CD4-positive, alpha-beta memory T cell (primary cell): ENCODE results near the gene RAB3IL1. TPM values are rescaled to one million over a fixed set of nuclear protein-coding genes. Genes with fewer than 3 reads are reported as not detected.

Experiments used
- CTCF ChIA-PET: fragments of 350-600 bp; sonication (Branson Sonifier 250); formaldehyde crosslinking; loops from one replicate; lab custom pipeline; 2021; ENCODE audit warnings: inconsistent platforms; ENCODE audit not compliant: partially characterized antibody; lab: Charles Lee
- POLR2A ChIA-PET: fragments of 350-600 bp; sonication (Branson Sonifier 250); formaldehyde crosslinking; loops from one replicate; lab custom pipeline; 2021; ENCODE audit not compliant: partially characterized antibody; lab: Charles Lee
- DNase-seq, 5 donors: peaks; one replicate each; pipeline versions ENCODE4 v3.0.0 to v3.0.0-alpha.2; 2020 to 2022; ENCODE audit warnings: mixed read lengths in 1 of 5
- H3K27ac ChIP-seq: one replicate; pipeline ENCODE4 v1.7.0; 2013; ENCODE audit warnings: low read depth, low read length
- H3K27me3 ChIP-seq: 2 replicates; pipeline ENCODE4 v1.7.0; 2013; ENCODE audit warnings: mild to moderate bottlenecking, low read length, moderate library complexity; ENCODE audit not compliant: insufficient read depth
- H3K36me3 ChIP-seq: 2 replicates; pipeline ENCODE4 v1.7.0; 2013; ENCODE audit warnings: mild to moderate bottlenecking, low read length, moderate library complexity; ENCODE audit not compliant: insufficient read depth
- H3K4me1 ChIP-seq: 2 replicates; pipeline ENCODE4 v1.7.0; 2013; ENCODE audit warnings: mild to moderate bottlenecking, low read length, moderate library complexity; ENCODE audit not compliant: insufficient read depth
- H3K4me3 ChIP-seq, 2 donors: one replicate each; pipeline ENCODE4 v1.7.0; 2013; ENCODE audit warnings: low read length in 2 of 2, mild to moderate bottlenecking in 1 of 2
- H3K9me3 ChIP-seq, 2 donors: one replicate each; pipeline ENCODE4 v1.7.0; 2013; ENCODE audit warnings: low read length in 2 of 2, control low read depth in 1 of 2; ENCODE audit not compliant: control insufficient read depth in 1 of 2
- H3K27ac Mint-ChIP-seq, 7 donors: one replicate each; pipeline ENCODE4 v1.8.0; 2020 to 2021; ENCODE audit warnings: mixed read lengths in 7 of 7, mild to moderate bottlenecking in 6 of 7, inconsistent platforms in 3 of 7, moderate library complexity in 3 of 7
- H3K27me3 Mint-ChIP-seq, 2 donors: one replicate each; pipeline ENCODE4 v1.8.0; 2020 to 2021; ENCODE audit warnings: mixed read lengths in 2 of 2
- H3K36me3 Mint-ChIP-seq, 2 donors: one replicate each; pipeline ENCODE4 v1.8.0; 2020 to 2021; ENCODE audit warnings: mixed read lengths in 2 of 2, inconsistent platforms in 1 of 2, mild to moderate bottlenecking in 1 of 2
- H3K4me1 Mint-ChIP-seq, 4 donors: one replicate each; pipeline ENCODE4 v1.8.0; 2020 to 2021; ENCODE audit warnings: mixed read lengths in 4 of 4, mild to moderate bottlenecking in 1 of 4
- H3K4me3 Mint-ChIP-seq, 8 donors: one replicate each; pipeline ENCODE4 v1.8.0; 2020 to 2021; ENCODE audit warnings: mixed read lengths in 8 of 8, mild to moderate bottlenecking in 7 of 8, moderate library complexity in 6 of 8, inconsistent platforms in 3 of 8
- H3K9me3 Mint-ChIP-seq, 8 donors: one replicate each; pipeline ENCODE4 v1.8.0; 2020 to 2021; ENCODE audit warnings: mixed read lengths in 8 of 8, mild to moderate bottlenecking in 5 of 8, inconsistent platforms in 3 of 8, moderate library complexity in 1 of 8
- intact Hi-C: fragments of 100-400 bp; cut with micrococcal nuclease; formaldehyde crosslinking; loops from one replicate; pipeline ENCODE4 v1.15.1; 2023
- polyA plus RNA-seq, 2 donors: library from polyadenylated mRNA; unstranded; fragments of 300-500 nt; fragmentation: Illumina TruSeq; gene quantifications; one replicate each; pipeline ENCODE4 v1.2.3, GENCODE V29; 2021
- total RNA-seq, 2 experiments: library from RNA; stranded (reverse); gene quantifications; one replicate each; pipeline ENCODE4 v1.2.3, GENCODE V29; 2021

Gene RAB3IL1
- total and polyA plus RNA-seq, 4 experiments from 2014 or later, result 0.44 to 0.53 TPM; not detected in 2

DNA sequence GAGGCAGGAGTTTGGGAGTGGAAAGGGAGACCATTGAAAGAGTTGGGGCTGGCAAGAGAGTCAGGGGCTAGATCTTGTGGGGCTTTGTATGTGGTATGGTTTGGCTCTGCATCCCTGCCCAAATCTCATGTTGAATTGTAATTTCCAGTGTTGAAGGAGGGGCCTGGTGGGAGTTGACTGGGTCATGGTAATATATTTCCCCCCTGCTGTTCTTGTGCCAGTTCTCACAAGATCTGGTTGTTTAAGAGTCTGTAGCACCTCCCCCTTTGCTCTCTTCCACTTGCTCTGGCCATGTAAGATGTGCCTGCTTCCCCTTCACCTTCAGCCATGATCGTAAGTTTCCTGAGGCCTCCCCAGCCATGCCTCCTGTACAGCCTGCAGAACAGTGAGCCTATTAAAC lies 10.1 kb upstream of the RAB3IL1 start:
- Mint-ChIP-seq H3K9me3 (peaks cover 0 to 4% (median 0%) of the 10 kb centered on the region in 8 donors), H3K4me1 (no peaks in the 10 kb centered on the region), H3K4me3 (no peak overlapping the region), H3K36me3 (peaks cover 0 to 5% of the 10 kb centered on the region in 2 donors), H3K27me3 (peaks cover 8 to 11% of the 10 kb centered on the region in 2 donors), H3K27ac (no peak overlapping the region)
- ChIA-PET POLR2A (no interaction called here), CTCF (no interaction called here)
- no peak for DNase-seq
- Histone ChIP-seq H3K36me3 (no peaks in the 10 kb centered on the region), H3K27me3 (no peaks in the 10 kb centered on the region), H3K9me3 (no peaks in the 10 kb centered on the region), H3K4me3 (no peak overlapping the region), H3K4me1 (no peaks in the 10 kb centered on the region), H3K27ac (no peak overlapping the region)
- intact Hi-C loops, result no loop called here

DNA sequence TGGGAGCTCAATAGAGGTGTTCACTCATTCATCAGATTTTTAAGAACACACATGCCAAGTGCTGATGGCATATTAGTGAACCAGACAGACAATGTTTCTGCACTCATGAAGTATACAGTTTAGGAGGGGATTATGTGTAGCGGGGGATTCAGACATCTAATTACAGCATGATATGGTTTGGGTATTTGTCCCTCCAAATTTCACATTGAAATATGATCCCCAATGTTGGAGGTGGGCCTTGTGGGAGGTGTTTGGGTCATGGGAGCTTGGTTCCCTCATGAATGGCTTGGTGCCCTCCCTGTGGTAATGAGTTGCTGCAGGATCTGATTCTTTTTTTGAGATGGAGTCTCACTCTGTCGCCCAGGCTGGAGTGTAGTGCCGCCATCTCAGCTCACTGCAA lies 8.9 kb upstream of the RAB3IL1 start:
- peaks cover 7 to 11% of the 10 kb centered on the region in 2 donors for H3K27me3 Mint-ChIP-seq

DNA sequence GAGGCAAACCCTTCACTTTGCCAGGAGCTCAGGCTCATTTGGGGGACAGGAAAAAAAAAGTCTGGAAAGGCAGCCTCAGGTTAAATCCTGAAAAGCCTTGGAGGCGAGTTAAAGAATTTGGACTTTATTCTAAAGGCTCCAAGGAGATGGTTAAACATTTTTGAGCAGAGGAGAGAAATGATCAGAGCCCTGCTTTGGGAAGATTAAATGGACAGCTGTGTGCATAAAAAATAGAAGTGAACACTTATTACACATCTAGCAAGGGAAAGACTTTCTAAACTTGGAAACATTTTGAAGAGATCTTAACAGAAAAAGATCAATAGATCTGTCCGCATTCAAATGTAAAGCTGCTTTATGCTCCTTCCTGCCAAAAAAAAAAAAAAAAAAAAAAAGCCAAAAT lies 8.4 kb upstream of the RAB3IL1 start:
- H3K36me3 ChIP-seq, result no peaks in the 10 kb centered on the region
- POLR2A ChIA-PET, result no interaction called here
- CTCF ChIA-PET, result interaction anchor here (1.8 kb wide), 1 partner anchor 28 kb away, joined by 3 read pairs; no protein-coding TSS in a partner anchor
- no peak overlapping the region for H3K27ac Mint-ChIP-seq
- H3K9me3 Mint-ChIP-seq, result peaks cover 0 to 2% (median 0%) of the 10 kb centered on the region in 8 donors
- peaks cover 6 to 9% of the 10 kb centered on the region in 2 donors for H3K27me3 Mint-ChIP-seq
- intact Hi-C loops, result no loop called here
- H3K36me3 Mint-ChIP-seq, result no peaks in the 10 kb centered on the region
- no peaks in the 10 kb centered on the region for H3K9me3 ChIP-seq
- H3K27me3 ChIP-seq, result no peaks in the 10 kb centered on the region
- no peak for DNase-seq
- no peak overlapping the region for H3K4me3 ChIP-seq
- H3K4me1 Mint-ChIP-seq, result no peaks in the 10 kb centered on the region
- H3K27ac ChIP-seq, result no peak overlapping the region
- no peaks in the 10 kb centered on the region for H3K4me1 ChIP-seq
- H3K4me3 Mint-ChIP-seq, result peak overlapping the region in 1 of 8 donors; percentile 33

More for the DNA sequence above, 8.9 kb upstream of the RAB3IL1 start:
- Mint-ChIP-seq H3K36me3 (peaks cover 0 to under 1% of the 10 kb centered on the region in 2 donors), H3K9me3 (peaks cover 0 to 2% (median 0%) of the 10 kb centered on the region in 8 donors), H3K4me3 (no peak overlapping the region), H3K4me1 (no peaks in the 10 kb centered on the region), H3K27ac (no peak overlapping the region)
- intact Hi-C loops, result no loop called here
- no peak for DNase-seq
- no peaks in the 10 kb centered on the region for H3K4me1 ChIP-seq
- POLR2A ChIA-PET, result no interaction called here
- no peaks in the 10 kb centered on the region for H3K9me3 ChIP-seq
- H3K27ac ChIP-seq, result no peak overlapping the region
- H3K36me3 ChIP-seq, result no peaks in the 10 kb centered on the region
- no peaks in the 10 kb centered on the region for H3K27me3 ChIP-seq
- no peak overlapping the region for H3K4me3 ChIP-seq
- CTCF ChIA-PET, result interaction anchor here (1.8 kb wide), 1 partner anchor 28 kb away, joined by 3 read pairs; no protein-coding TSS in a partner anchor

DNA sequence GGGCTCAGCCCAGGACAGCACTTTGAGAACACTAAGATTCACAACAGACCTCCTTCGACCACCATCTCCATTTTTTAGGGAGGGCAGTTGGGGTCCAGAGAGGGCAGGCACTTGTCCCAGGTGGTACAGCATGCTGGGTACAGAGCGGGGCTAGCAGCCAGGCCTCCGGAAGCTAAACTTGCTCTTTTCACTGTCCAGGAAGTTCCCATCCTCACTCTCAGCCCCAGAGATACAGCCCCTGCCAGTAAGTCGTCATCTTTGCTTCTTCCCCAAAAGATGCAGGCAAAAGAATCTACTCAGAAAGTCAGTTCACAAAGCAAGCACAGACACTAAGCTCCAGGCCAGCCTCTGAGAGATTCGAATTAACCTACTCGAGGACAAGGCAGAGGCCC lies 6.7 kb upstream of the RAB3IL1 start:
- Mint-ChIP-seq H3K4me3 (no peak overlapping the region), H3K4me1 (no peaks in the 10 kb centered on the region), H3K36me3 (no peaks in the 10 kb centered on the region), H3K9me3 (no peaks in the 10 kb centered on the region), H3K27me3 (peaks cover 13 to 20% of the 10 kb centered on the region in 2 donors), H3K27ac (no peak overlapping the region)
- Histone ChIP-seq H3K27ac (no peak overlapping the region), H3K4me1 (no peaks in the 10 kb centered on the region), H3K27me3 (no peaks in the 10 kb centered on the region), H3K9me3 (no peaks in the 10 kb centered on the region), H3K4me3 (no peak overlapping the region), H3K36me3 (no peaks in the 10 kb centered on the region)
- intact Hi-C loops, result no loop called here
- DNase-seq, result no peak
- ChIA-PET POLR2A (no interaction called here), CTCF (interaction anchor here (1.0 to 1.2 kb wide), 2 partner anchors 13 to 158 kb away, joined by 4 to 5 read pairs; no protein-coding TSS in a partner anchor)

DNA sequence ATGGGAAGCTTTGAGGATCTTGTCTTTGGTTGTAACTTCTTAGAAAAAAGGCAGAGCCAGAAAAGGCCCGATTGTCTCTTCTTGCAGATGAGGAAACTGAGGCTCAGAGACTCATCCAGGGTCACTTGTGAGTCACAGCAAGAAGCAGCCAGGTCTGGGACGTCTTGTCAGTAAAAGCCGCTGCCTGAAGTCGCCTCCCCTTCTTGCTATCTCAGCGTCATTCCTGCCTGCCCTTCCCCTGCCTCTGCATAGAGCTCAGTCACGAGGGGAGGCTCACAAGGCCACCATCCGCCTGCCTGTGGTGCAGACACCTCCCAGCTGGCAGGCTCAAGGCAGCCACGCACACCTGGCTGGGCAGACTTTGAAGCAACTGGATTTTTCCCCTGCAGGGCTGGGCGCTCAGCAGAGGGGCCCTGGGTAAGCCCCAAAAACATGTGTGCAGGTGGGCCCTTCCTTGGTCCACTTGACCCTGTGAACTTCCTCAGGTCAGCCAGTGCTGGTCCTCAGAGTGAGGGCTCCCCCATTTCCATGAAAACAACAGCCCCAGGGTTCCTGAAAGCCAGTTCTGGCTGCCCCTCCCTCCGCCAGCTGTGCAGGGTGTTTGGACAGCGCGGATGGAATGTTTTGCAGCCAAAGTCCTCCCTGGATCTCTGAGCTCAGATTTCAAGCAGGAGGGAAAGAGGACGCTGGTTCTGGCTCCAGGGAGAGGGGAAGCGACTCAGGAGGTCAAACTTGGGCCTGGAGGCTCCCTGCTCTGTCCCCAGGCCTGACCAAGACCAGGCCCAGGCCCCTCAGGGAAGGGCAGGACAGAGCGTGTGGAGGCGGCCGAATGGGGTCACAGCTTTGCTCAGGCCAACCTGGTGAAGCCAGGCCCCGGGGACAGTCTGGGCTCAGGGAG lies 6.0 kb upstream of the RAB3IL1 start:
- Mint-ChIP-seq H3K4me1 (peaks cover 0 to 1% (median under 1%) of the 10 kb centered on the region in 4 donors), H3K4me3 (no peak overlapping the region), H3K9me3 (no peaks in the 10 kb centered on the region), H3K36me3 (no peaks in the 10 kb centered on the region), H3K27me3 (peaks cover 16 to 26% of the 10 kb centered on the region in 2 donors), H3K27ac (peak overlapping the region in 1 of 7 donors; percentile 29)
- intact Hi-C loops, result no loop called here
- POLR2A ChIA-PET, result no interaction called here
- no peak for DNase-seq
- Histone ChIP-seq H3K27ac (no peak overlapping the region), H3K27me3 (peaks cover 2% of the 10 kb centered on the region), H3K4me1 (no peaks in the 10 kb centered on the region), H3K36me3 (no peaks in the 10 kb centered on the region), H3K4me3 (no peak overlapping the region), H3K9me3 (no peaks in the 10 kb centered on the region)
- CTCF ChIA-PET, result interaction anchor here (1.2 kb wide), 1 partner anchor 159 kb away, joined by 5 read pairs; no protein-coding TSS in a partner anchor

DNA sequence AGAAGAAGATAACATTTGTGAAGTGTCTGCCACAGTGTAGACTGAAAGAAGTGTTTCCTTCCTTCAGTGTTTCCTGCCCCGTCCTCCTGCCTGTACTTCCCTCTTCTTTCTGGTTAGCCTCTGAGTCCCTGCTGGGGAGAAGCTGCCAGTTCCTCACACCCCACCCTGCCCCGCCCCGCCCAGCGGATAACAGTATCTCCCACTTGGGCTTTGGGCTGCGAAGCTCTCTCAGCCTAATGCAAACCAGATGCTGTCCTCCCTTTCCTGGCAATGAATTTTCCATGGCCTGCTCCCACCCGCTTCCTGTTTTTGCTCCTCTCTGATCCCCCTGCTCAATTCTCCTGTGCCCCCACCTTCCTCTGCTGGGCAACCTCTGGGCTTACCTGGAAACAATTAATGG lies 5.2 kb upstream of the RAB3IL1 start:
- intact Hi-C loops, result no loop called here
- Mint-ChIP-seq H3K27ac (no peak overlapping the region), H3K27me3 (peaks cover 24 to 35% of the 10 kb centered on the region in 2 donors), H3K9me3 (no peaks in the 10 kb centered on the region), H3K4me3 (no peak overlapping the region), H3K4me1 (peaks cover 3 to 10% (median 8%) of the 10 kb centered on the region in 4 donors), H3K36me3 (no peaks in the 10 kb centered on the region)
- no peak overlapping the region for H3K4me3 ChIP-seq
- DNase-seq, result no peak
- no peak overlapping the region for H3K27ac ChIP-seq
- CTCF ChIA-PET, result no interaction called here
- no peaks in the 10 kb centered on the region for H3K4me1 ChIP-seq
- no peaks in the 10 kb centered on the region for H3K36me3 ChIP-seq
- H3K27me3 ChIP-seq, result peaks cover 8% of the 10 kb centered on the region
- no peaks in the 10 kb centered on the region for H3K9me3 ChIP-seq
- POLR2A ChIA-PET, result interaction anchor here (1.3 kb wide), 1 partner anchor 45 kb away, joined by 3 read pairs; no protein-coding TSS in a partner anchor

DNA sequence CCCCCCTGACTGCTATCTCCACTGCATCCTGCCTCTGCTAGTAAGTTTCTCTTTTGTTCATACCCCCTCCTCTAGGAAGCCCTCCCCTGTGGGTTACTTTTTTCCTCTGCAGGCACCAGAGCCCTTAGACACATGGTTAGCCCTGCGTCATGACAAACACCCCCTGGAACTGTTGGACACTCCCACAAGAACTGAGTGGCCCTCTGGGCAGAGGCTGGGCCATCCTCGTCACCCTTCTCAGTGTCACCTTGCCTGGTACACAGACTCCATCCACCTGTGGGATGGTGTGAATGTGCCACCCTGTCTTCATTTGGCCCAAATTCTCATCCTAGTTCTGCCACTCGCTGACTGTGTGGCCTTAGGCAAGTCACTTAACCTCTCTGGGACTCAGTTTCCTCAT lies 4.1 kb upstream of the RAB3IL1 start:
- Mint-ChIP-seq H3K4me1 (peaks cover 3 to 11% (median 9%) of the 10 kb centered on the region in 4 donors), H3K9me3 (no peaks in the 10 kb centered on the region), H3K27ac (no peak overlapping the region), H3K27me3 (peaks cover 24 to 35% of the 10 kb centered on the region in 2 donors), H3K4me3 (no peak overlapping the region), H3K36me3 (no peaks in the 10 kb centered on the region)
- ChIA-PET CTCF (no interaction called here), POLR2A (interaction anchor here (1.3 kb wide), 1 partner anchor 46 kb away, joined by 3 read pairs; no protein-coding TSS in a partner anchor)
- H3K9me3 ChIP-seq, result no peaks in the 10 kb centered on the region
- H3K27me3 ChIP-seq, result peaks cover 8% of the 10 kb centered on the region
- no peak overlapping the region for H3K27ac ChIP-seq
- DNase-seq, result no peak
- no peak overlapping the region for H3K4me3 ChIP-seq
- no peaks in the 10 kb centered on the region for H3K36me3 ChIP-seq
- intact Hi-C loops, result no loop called here
- no peaks in the 10 kb centered on the region for H3K4me1 ChIP-seq
